HCT116 (cell line): Measurements from ENCODE around the gene ODR4. TPM values are rescaled to one million over a fixed set of nuclear protein-coding genes. Genes with fewer than 3 reads are reported as not detected.

Experiments
- ATAC-seq: fragments of 200-7000 bp; cut with Tn5 transposase; 2 replicates; pipeline ENCODE4 v1.9.1; 2020; ENCODE audit warnings: mild to moderate bottlenecking, moderate library complexity
- BruUV-seq: library from RNA; stranded (reverse); fragments of 400-500 nt; replicated peaks from 2 replicates; lab custom pipeline; 2021; lab: Mats Ljungman, UMichigan
- CTCF ChIA-PET: fragments of 300-600 bp; sonication (Branson Sonifier 250); formaldehyde crosslinking; loops from one replicate; lab custom pipeline; 2021; ENCODE audit warnings: antibody characterized with exemption; lab: Charles Lee
- POLR2A ChIA-PET: fragments of 300-600, 350-600 bp; sonication (Branson Sonifier 250); formaldehyde crosslinking; loops from one replicate; lab custom pipeline; 2021; ENCODE audit warnings: antibody characterized with exemption; lab: Charles Lee
- RAD21 ChIA-PET, 2 experiments: fragments of 300-600 bp; sonication (Branson Sonifier 250); formaldehyde crosslinking; loops; one replicate each; lab custom pipeline; 2023; ENCODE audit warnings: low total read pairs in 2 of 2; ENCODE audit not compliant: uncharacterized antibody in 2 of 2, unreplicated experiment in 2 of 2, low non-redundant PET in 1 of 2; lab: Charles Lee
- DNase-seq: peaks from one replicate; pipeline ENCODE4 v3.0.0-alpha.2; 2010; ENCODE audit warnings: low read depth, low spot score
- H2AFZ ChIP-seq: fragments of 200-600 bp; shearing (Covaris generic), sonication (generic); 2 replicates; pipeline ENCODE4 v1.6.1; 2017; ENCODE audit warnings: low read depth, mixed run types, mixed read lengths, antibody characterized with exemption, low read length; ENCODE audit not compliant: poor library complexity, severe bottlenecking
- H3K27ac ChIP-seq: 2 replicates; pipeline ENCODE4 v1.5.1; 2012; ENCODE audit warnings: low read depth, low read length
- H3K27me3 ChIP-seq: fragments of 200-600 bp; sonication (generic); 2 replicates; pipeline ENCODE4 v1.6.1; 2016; ENCODE audit warnings: mixed run types, low read length, mixed read lengths; ENCODE audit not compliant: insufficient read depth
- H3K36me3 ChIP-seq, 2 experiments: fragments of 200-500 bp in 1 of 2; fragments of 200-600 bp in 1 of 2; sonication (Bioruptor generic) in 1 of 2; sonication (generic) in 1 of 2; 2 replicates each; pipeline versions ENCODE4 v1.5.1 to v1.6.1; 2014 to 2016; ENCODE audit warnings: low read length in 2 of 2, inconsistent platforms in 1 of 2, mixed read lengths in 1 of 2, mixed run types in 1 of 2; ENCODE audit not compliant: insufficient read depth in 2 of 2, control insufficient read depth in 1 of 2
- H3K4me1 ChIP-seq, 2 experiments: fragments of 200-600 bp in 1 of 2; sonication (generic) in 1 of 2; 2 replicates each; pipeline versions ENCODE4 v1.5.1 to v1.6.1; 2012 to 2017; ENCODE audit warnings: low read length in 2 of 2, inconsistent platforms in 1 of 2, mild to moderate bottlenecking in 1 of 2, mixed read lengths in 1 of 2, mixed run types in 1 of 2, moderate library complexity in 1 of 2; ENCODE audit not compliant: insufficient read depth in 2 of 2, control insufficient read depth in 1 of 2
- H3K4me2 ChIP-seq: fragments of 200-600 bp; sonication (generic); 2 replicates; pipeline ENCODE4 v1.6.1; 2017; ENCODE audit warnings: mixed run types, low read length, mixed read lengths
- H3K4me3 ChIP-seq, 2 experiments: fragments of 200-600 bp in 1 of 2; sonication (generic) in 1 of 2; replicated peaks in 1 of 2; 2 replicates each; pipeline ENCODE4 v1.5.1; 2011 to 2016; ENCODE audit warnings: low read length in 2 of 2, control low read depth in 1 of 2, low read depth in 1 of 2, mild to moderate bottlenecking in 1 of 2, mixed read lengths in 1 of 2, mixed run types in 1 of 2
- H3K79me2 ChIP-seq: fragments of 200-600 bp; sonication (generic); 2 replicates; pipeline ENCODE4 v1.6.1; 2017; ENCODE audit warnings: mild to moderate bottlenecking, mixed run types, low read length, moderate library complexity, mixed read lengths; ENCODE audit not compliant: insufficient read depth
- H3K9ac ChIP-seq: fragments of 200-600 bp; sonication (generic); 2 replicates; pipeline ENCODE4 v1.6.1; 2016; ENCODE audit warnings: low read length, mixed read lengths
- H3K9me2 ChIP-seq: fragments of 200-600 bp; sonication (generic), shearing (Covaris generic); 2 replicates; pipeline ENCODE4 v1.6.1; 2017; ENCODE audit warnings: mixed run types, mild to moderate bottlenecking, moderate library complexity; ENCODE audit not compliant: insufficient read depth
- H3K9me3 ChIP-seq, 2 experiments: fragments of 200-500 bp in 1 of 2; fragments of 200-600 bp in 1 of 2; sonication (Bioruptor generic) in 1 of 2; sonication (generic) in 1 of 2; 2 replicates each; pipeline ENCODE4 v1.6.1; 2014 to 2017; ENCODE audit warnings: low read length in 2 of 2, mixed read lengths in 2 of 2, inconsistent platforms in 1 of 2, low read depth in 1 of 2, mild to moderate bottlenecking in 1 of 2, mixed run types in 1 of 2, moderate library complexity in 1 of 2; ENCODE audit not compliant: control insufficient read depth in 1 of 2, insufficient read depth in 1 of 2
- H4K20me1 ChIP-seq: fragments of 200-600 bp; sonication (generic), shearing (Covaris generic); 2 replicates; pipeline ENCODE4 v1.6.1; 2017; ENCODE audit warnings: mixed run types, mild to moderate bottlenecking, moderate library complexity; ENCODE audit not compliant: insufficient read depth
- CTCF ChIP-seq, 3 experiments: fragments of 200-600 bp in 1 of 3; sonication (generic) in 1 of 3; IDR thresholded peaks in 2 of 3; conservative IDR thresholded peaks in 1 of 3; 2 replicates each; pipeline ENCODE4 v1.5.1; 2012 to 2017; ENCODE audit warnings: low read depth in 2 of 3, low read length in 2 of 3, antibody characterized with exemption in 1 of 3, borderline replicate concordance in 1 of 3, control low read depth in 1 of 3, mild to moderate bottlenecking in 1 of 3, mixed read lengths in 1 of 3, mixed run types in 1 of 3, moderate library complexity in 1 of 3; ENCODE audit not compliant: insufficient read depth in 1 of 3
- EGR1 ChIP-seq: IDR thresholded peaks from 2 replicates; pipeline ENCODE4 v1.6.1; 2012; ENCODE audit warnings: low read depth
- EZH2 ChIP-seq: fragments of 200-600 bp; sonication (generic); IDR thresholded peaks from 2 replicates; pipeline ENCODE4 v1.6.1; 2017; ENCODE audit warnings: antibody characterized with exemption, mixed run types
- FOSL1 ChIP-seq: IDR thresholded peaks from 2 replicates; pipeline ENCODE4 v1.6.1; 2012; ENCODE audit warnings: low read depth
- JUND ChIP-seq: IDR thresholded peaks from 2 replicates; pipeline ENCODE4 v1.6.1; 2012
- POLR2A ChIP-seq: IDR thresholded peaks from 2 replicates; pipeline ENCODE4 v1.7.0; 2011; ENCODE audit warnings: borderline replicate concordance; ENCODE audit not compliant: insufficient read depth, insufficient read length; ENCODE audit errors: extremely low read depth
- POLR2AphosphoS5 ChIP-seq: IDR thresholded peaks from 2 replicates; pipeline ENCODE4 v1.6.1; 2011; ENCODE audit warnings: mild to moderate bottlenecking, low read depth, low read length, moderate library complexity
- RAD21 ChIP-seq: IDR thresholded peaks from 2 replicates; pipeline ENCODE4 v1.6.1; 2012; ENCODE audit warnings: low read depth, mild to moderate bottlenecking
- SP1 ChIP-seq: IDR thresholded peaks from 2 replicates; pipeline ENCODE4 v1.6.1; 2012; ENCODE audit warnings: low read depth
- ZBTB33 ChIP-seq: IDR thresholded peaks from 2 replicates; pipeline ENCODE4 v1.6.1; 2011; ENCODE audit warnings: mild to moderate bottlenecking, low read length, moderate library complexity; ENCODE audit not compliant: insufficient replicate concordance; ENCODE audit errors: extremely low read depth
- intact Hi-C: fragments of 100-400 bp; cut with micrococcal nuclease; formaldehyde crosslinking; loops from 2 replicates; pipeline ENCODE4 v1.10.0; 2022
- total RNA-seq: library from RNA; stranded (reverse); gene quantifications from one replicate; pipeline ENCODE4 v1.2.1, GENCODE V29; 2021; ENCODE audit not compliant: unreplicated experiment

ODR4 gene
- total RNA-seq, 1 experiment from 2014 or later, result 18.4 TPM

- no peaks in the 10 kb centered on the region for H3K4me1 ChIP-seq
- H3K4me3 ChIP-seq, result no peak overlapping the region
- RAD21 ChIA-PET, result no interaction called here
- peaks cover 23 to 36% of the 10 kb centered on the region in 2 experiments for H3K36me3 ChIP-seq
- no peaks in the 10 kb centered on the region for H3K9me2 ChIP-seq
- intact Hi-C loops, result loop anchor here (2.0 kb wide), 1 partner anchor 582 kb away; no protein-coding TSS in a partner anchor
- no peaks in the 10 kb centered on the region for H3K9me3 ChIP-seq
- no peaks in the 10 kb centered on the region for H3K27me3 ChIP-seq
- H4K20me1 ChIP-seq, result 0 out of 2 replicates have a peak, but pooled peaks cover 3% of the 10 kb centered on the region
- H3K9ac ChIP-seq, result no peak overlapping the region
- no peak overlapping the region for H2AFZ ChIP-seq
- TF ChIP-seq ZBTB33 (no peak), RAD21 (peak; percentile 38; the same call in 1 of the 2 replicates), FOSL1 (no peak), SP1 (no peak), POLR2AphosphoS5 (no peak), EGR1 (no peak), POLR2A (no peak), EZH2 (no peak), CTCF (IDR thresholded peaks at IDR 0.05 in 2 of 3, conservative IDR thresholded peaks at IDR 0.05 in 1 of 3; ENCODE audit: borderline replicate concordance in 1 of 3, insufficient read depth in 1 of 3, low read depth in 2 of 3, low read length in 2 of 3) (peak; percentile 28 to 72 (median 68); a peak in 5 of 6 replicates), JUND (no peak)
- peaks cover 7% of the 10 kb centered on the region; the same call in 1 of the 2 replicates for H3K79me2 ChIP-seq
- H3K4me2 ChIP-seq, result no peak overlapping the region
- CTCF ChIA-PET, result interaction anchor here (0.7 to 3.0 kb wide), 7 partner anchors 8 to 402 kb away, joined by 3 to 12 read pairs (median 4); partner anchors contain the start of gene TPR
- BruUV-seq, result no TSS peak
- no peak for ATAC-seq
- DNase-seq, result no peak
- H3K27ac ChIP-seq, result no peak overlapping the region
- POLR2A ChIA-PET, result no interaction called here
These were observed 28.9 kb downstream of the ODR4 start for GRCh38 chr1:186404454-186405051.
